ENCODE results near the gene SF3B3. TPM values are rescaled to one million over a fixed set of nuclear protein-coding genes. Genes with fewer than 3 reads are reported as not detected.

The SF3B3 gene
- total RNA-seq, 1 donor from 2014 or later = 65.9 TPM

- DNase-seq (ENCODE audit: low read depth) = no peak
- no peak overlapping the region for H3K4me3 ChIP-seq (ENCODE audit: low read depth, low read length)
- TF ChIP-seq, protein P1, sequence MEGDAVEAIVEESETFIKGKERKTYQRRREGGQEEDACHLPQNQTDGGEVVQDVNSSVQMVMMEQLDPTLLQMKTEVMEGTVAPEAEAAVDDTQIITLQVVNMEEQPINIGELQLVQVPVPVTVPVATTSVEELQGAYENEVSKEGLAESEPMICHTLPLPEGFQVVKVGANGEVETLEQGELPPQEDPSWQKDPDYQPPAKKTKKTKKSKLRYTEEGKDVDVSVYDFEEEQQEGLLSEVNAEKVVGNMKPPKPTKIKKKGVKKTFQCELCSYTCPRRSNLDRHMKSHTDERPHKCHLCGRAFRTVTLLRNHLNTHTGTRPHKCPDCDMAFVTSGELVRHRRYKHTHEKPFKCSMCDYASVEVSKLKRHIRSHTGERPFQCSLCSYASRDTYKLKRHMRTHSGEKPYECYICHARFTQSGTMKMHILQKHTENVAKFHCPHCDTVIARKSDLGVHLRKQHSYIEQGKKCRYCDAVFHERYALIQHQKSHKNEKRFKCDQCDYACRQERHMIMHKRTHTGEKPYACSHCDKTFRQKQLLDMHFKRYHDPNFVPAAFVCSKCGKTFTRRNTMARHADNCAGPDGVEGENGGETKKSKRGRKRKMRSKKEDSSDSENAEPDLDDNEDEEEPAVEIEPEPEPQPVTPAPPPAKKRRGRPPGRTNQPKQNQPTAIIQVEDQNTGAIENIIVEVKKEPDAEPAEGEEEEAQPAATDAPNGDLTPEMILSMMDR (conservative IDR thresholded peaks at IDR 0.05; ENCODE audit: low read depth, low read length) = no peak
Observed at GRCh38 chr16:70597135-70597835, 73.7 kb downstream of the SF3B3 start.

GRCh38 chr16:70598937-70599503 lies 75.4 kb downstream of the SF3B3 start:
- TF ChIP-seq, protein P1 (conservative IDR thresholded peaks at IDR 0.05; ENCODE audit: low read depth, low read length) = no peak
- no peak for DNase-seq (ENCODE audit: low read depth)
- H3K4me3 ChIP-seq (ENCODE audit: low read depth, low read length) = no peak overlapping the region

DNA sequence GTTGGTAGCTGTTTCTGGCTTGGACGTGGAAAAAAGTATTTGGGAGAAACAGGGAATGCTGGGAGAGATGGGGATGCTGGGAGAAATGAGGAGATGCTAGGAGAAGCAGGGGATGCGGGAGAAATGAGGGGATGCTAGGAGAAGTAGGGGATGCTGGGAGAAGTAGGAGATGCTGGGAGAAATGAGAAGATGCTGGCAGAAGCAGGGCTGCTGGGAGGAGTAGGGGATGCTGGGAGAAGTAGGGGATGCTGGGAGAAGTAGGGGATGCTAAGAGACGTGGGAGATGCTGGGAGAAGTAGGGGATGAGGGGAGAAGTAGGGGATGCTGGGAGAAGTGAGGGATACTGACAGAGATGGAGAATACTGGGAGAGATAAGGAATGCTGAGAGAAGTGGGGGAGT lies 77.1 kb downstream of the SF3B3 start:
- DNase-seq (ENCODE audit: low read depth) = no peak
- no peak overlapping the region for H3K4me3 ChIP-seq (ENCODE audit: low read depth, low read length)
- TF ChIP-seq, protein P1 (conservative IDR thresholded peaks at IDR 0.05; ENCODE audit: low read depth, low read length) = no peak

DNA sequence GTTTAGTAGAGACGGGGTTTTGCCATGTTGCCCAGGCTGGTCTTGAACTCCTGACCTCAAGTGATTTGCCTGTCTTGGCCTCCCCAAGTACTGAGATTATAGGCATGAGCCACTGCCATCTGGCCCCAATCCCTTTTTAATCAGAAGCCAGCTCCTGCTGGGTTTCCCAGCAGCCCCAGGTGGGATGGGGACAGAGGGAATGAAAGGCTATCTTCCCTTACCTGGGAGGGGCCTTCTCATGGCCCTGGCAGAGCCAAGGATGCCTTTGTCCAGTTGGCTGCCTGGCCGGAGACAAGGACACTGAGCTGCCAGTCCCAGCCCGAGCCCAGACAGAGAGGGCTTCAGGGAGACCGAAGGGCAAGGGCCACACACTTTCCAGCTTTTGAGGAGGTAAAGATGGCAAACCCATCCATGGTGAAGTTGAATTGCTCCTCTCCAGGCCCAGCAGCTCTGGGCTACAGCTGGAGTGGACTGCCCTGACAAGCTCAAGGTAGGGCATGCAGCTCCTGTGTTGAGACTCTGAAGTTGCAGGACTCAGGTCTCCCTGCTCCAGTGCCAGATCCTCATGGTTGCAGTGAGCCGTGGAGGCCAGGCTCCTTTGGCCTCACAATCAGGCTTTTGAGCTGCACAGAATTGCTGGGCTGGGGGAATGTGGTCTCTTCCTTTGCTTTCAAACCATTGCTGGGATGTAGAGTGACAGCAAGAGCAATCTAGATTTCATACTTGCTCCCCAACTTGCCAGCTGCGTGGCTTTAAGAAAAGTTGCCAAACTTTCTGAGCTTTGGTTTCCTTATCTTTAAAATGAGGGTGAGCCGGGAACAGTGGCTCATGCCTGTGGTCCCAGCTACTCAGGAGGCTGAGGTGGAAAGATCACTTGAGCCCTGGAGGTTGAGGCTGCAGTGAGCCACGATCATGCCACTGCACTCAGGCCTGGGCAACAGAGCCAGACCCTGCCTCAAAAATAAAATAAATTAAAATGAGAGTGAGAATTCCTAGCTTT lies 78.3 kb downstream of the SF3B3 start:
- H3K4me3 ChIP-seq (ENCODE audit: low read depth, low read length) = no peak overlapping the region
- DNase-seq (ENCODE audit: low read depth) = no peak
- TF ChIP-seq, protein P1 (conservative IDR thresholded peaks at IDR 0.05; ENCODE audit: low read depth, low read length) = no peak

DNA sequence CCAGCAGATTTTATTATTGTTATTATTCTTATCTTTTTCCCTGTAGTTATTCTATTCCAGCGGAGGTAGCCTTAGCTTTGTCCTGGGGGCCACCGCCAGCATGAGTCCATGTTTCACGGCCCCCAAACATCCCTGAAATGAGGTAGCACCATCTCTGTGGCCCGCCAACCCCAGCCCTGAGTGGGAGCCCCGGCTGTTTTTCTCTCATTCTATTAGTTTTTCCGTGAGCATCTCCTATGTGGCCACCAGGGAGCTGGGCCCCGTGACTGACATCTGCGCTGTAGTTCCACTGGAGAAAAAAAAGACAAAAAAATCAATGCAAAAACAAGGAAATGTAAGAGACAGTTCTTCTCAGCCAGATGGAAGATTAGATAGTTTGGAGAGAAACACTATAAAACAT lies 79.2 kb downstream of the SF3B3 start:
- DNase-seq (ENCODE audit: low read depth) = no peak
- H3K4me3 ChIP-seq (ENCODE audit: low read depth, low read length) = no peak overlapping the region
- TF ChIP-seq, protein P1 (conservative IDR thresholded peaks at IDR 0.05; ENCODE audit: low read depth, low read length) = no peak

GRCh38 chr16:70604407-70605282 lies 81.0 kb downstream of the SF3B3 start:
- TF ChIP-seq, protein P1 (conservative IDR thresholded peaks at IDR 0.05; ENCODE audit: low read depth, low read length) = no peak
- H3K4me3 ChIP-seq (ENCODE audit: low read depth, low read length) = no peak overlapping the region
- no peak for DNase-seq (ENCODE audit: low read depth)

Data from epithelial cell of proximal tubule (primary cell).